ENCODE measurements around the gene GSK3A. TPM values are rescaled to one million over a fixed set of nuclear protein-coding genes. Genes with fewer than 3 reads are reported as not detected.

GSK3A gene
- total and polyA plus RNA-seq, 9 of the 15 experiments (the other 6 are each of a cell fraction or from before 2014, with no cell fraction given) = 0.62 to 90.7 (median 33.3) TPM

DNA sequence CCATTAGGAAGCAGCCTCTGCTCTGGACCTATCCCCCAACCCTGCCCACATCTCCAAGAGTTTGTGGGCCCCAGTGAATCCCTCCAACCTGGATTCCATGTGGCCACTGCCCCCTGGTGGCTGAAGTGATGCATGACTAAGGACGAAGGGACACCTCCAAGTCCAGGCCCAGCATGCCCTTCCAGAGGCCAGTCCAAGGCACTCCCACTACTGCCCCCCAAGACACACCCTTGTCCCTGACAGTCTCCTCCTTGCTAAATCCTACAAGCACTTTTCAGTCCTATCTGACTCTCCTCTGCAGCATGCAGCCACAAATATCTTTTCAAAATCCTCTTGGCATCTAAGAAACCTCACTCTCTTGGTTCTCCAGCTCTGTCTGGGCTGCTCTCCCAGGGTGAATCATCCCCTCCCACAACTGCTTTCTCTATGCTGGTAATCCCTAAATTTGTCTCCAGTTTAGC is 58.0 kb downstream of the GSK3A start (continued):
- TF ChIP-seq ZNF124 (CRISPR knock-in tag; IDR thresholded peaks at IDR 0.05) (no peak), SRSF9 (IDR thresholded peaks at IDR 0.05; ENCODE audit: borderline replicate concordance, low read depth, low read length) (no peak), DNMT1 (IDR thresholded peaks at IDR 0.05) (no peak), NONO (IDR thresholded peaks at IDR 0.05; ENCODE audit: low read depth in 2 of 2, low read length in 1 of 2) (no peak), CAMTA2 (CRISPR knock-in tag; conservative IDR thresholded peaks at IDR 0.05) (no peak), NFIC (IDR thresholded peaks at IDR 0.05) (no peak), MYC (IDR thresholded peaks at IDR 0.05; ENCODE audit: low read depth, low read length) (peak; percentile 14; the same call in 1 of the 2 replicates), MYC (CRISPR knock-in tag; IDR thresholded peaks at IDR 0.05; ENCODE audit: borderline replicate concordance, low read depth) (no peak), POLR2H (tag; IDR thresholded peaks at IDR 0.05; ENCODE audit: low read depth) (no peak), TOE1 (IDR thresholded peaks at IDR 0.05; ENCODE audit: borderline replicate concordance) (no peak), TOE1 (CRISPR knock-in tag; IDR thresholded peaks at IDR 0.05; ENCODE audit: borderline replicate concordance, low read depth) (no peak), FOXK1 (CRISPR knock-in tag; IDR thresholded peaks at IDR 0.05; ENCODE audit: borderline replicate concordance) (0 out of 2 replicates have a peak, but pooled peaks have one; percentile 56), DMBX1 (CRISPR knock-in tag; IDR thresholded peaks at IDR 0.05; ENCODE audit: borderline replicate concordance) (no peak), TAL1 (IDR thresholded peaks at IDR 0.05) (no peak), ZNF586 (CRISPR knock-in tag; conservative IDR thresholded peaks at IDR 0.05) (no peak), GATAD2B (IDR thresholded peaks at IDR 0.05; ENCODE audit: borderline replicate concordance) (no peak), PHTF2 (CRISPR knock-in tag; IDR thresholded peaks at IDR 0.05) (no peak), HDGF (IDR thresholded peaks at IDR 0.05) (no peak), RB1 (IDR thresholded peaks at IDR 0.05; ENCODE audit: low read depth) (0 out of 2 replicates have a peak, but pooled peaks have one; percentile 51)
- TF ChIP-seq, protein P1, sequence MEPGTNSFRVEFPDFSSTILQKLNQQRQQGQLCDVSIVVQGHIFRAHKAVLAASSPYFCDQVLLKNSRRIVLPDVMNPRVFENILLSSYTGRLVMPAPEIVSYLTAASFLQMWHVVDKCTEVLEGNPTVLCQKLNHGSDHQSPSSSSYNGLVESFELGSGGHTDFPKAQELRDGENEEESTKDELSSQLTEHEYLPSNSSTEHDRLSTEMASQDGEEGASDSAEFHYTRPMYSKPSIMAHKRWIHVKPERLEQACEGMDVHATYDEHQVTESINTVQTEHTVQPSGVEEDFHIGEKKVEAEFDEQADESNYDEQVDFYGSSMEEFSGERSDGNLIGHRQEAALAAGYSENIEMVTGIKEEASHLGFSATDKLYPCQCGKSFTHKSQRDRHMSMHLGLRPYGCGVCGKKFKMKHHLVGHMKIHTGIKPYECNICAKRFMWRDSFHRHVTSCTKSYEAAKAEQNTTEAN (CRISPR knock-in tag; IDR thresholded peaks at IDR 0.05) = no peak
- TF ChIP-seq, protein P2, sequence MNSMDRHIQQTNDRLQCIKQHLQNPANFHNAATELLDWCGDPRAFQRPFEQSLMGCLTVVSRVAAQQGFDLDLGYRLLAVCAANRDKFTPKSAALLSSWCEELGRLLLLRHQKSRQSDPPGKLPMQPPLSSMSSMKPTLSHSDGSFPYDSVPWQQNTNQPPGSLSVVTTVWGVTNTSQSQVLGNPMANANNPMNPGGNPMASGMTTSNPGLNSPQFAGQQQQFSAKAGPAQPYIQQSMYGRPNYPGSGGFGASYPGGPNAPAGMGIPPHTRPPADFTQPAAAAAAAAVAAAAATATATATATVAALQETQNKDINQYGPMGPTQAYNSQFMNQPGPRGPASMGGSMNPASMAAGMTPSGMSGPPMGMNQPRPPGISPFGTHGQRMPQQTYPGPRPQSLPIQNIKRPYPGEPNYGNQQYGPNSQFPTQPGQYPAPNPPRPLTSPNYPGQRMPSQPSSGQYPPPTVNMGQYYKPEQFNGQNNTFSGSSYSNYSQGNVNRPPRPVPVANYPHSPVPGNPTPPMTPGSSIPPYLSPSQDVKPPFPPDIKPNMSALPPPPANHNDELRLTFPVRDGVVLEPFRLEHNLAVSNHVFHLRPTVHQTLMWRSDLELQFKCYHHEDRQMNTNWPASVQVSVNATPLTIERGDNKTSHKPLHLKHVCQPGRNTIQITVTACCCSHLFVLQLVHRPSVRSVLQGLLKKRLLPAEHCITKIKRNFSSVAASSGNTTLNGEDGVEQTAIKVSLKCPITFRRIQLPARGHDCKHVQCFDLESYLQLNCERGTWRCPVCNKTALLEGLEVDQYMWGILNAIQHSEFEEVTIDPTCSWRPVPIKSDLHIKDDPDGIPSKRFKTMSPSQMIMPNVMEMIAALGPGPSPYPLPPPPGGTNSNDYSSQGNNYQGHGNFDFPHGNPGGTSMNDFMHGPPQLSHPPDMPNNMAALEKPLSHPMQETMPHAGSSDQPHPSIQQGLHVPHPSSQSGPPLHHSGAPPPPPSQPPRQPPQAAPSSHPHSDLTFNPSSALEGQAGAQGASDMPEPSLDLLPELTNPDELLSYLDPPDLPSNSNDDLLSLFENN (IDR thresholded peaks at IDR 0.05; ENCODE audit: low read depth in 2 of 2, low read length in 2 of 2) = no peak
- TF ChIP-seq, protein P3, sequence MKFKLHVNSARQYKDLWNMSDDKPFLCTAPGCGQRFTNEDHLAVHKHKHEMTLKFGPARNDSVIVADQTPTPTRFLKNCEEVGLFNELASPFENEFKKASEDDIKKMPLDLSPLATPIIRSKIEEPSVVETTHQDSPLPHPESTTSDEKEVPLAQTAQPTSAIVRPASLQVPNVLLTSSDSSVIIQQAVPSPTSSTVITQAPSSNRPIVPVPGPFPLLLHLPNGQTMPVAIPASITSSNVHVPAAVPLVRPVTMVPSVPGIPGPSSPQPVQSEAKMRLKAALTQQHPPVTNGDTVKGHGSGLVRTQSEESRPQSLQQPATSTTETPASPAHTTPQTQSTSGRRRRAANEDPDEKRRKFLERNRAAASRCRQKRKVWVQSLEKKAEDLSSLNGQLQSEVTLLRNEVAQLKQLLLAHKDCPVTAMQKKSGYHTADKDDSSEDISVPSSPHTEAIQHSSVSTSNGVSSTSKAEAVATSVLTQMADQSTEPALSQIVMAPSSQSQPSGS (CRISPR knock-in tag; IDR thresholded peaks at IDR 0.05) = no peak
- TF ChIP-seq, protein P4, sequence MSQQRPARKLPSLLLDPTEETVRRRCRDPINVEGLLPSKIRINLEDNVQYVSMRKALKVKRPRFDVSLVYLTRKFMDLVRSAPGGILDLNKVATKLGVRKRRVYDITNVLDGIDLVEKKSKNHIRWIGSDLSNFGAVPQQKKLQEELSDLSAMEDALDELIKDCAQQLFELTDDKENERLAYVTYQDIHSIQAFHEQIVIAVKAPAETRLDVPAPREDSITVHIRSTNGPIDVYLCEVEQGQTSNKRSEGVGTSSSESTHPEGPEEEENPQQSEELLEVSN (IDR thresholded peaks at IDR 0.05; ENCODE audit: borderline replicate concordance in 1 of 2, extremely low read depth in 1 of 2, insufficient read depth in 1 of 2, insufficient read length in 1 of 2, low read depth in 1 of 2, low read length in 1 of 2, poor library complexity in 1 of 2, severe bottlenecking in 1 of 2) = peak in 1 of 2 experiments; percentile 17
